Retinal pigment epithelial cell (primary cell): ENCODE results near the gene SNRPA1.

Source experiments
- DNase-seq: peaks from one replicate; pipeline ENCODE4 v3.0.0-alpha.2; 2010; ENCODE audit warnings: low read depth
- H3K4me3 ChIP-seq: 2 replicates; pipeline ENCODE4 v1.5.1; 2011; ENCODE audit warnings: mild to moderate bottlenecking, low read length, control low read depth, moderate library complexity
- TF ChIP-seq, protein P1 (sequence below): conservative IDR thresholded peaks from 2 replicates; pipeline ENCODE4 v1.5.1; 2011; ENCODE audit warnings: low read depth, low read length, control low read depth, inconsistent platforms

The SNRPA1 gene

DNA sequence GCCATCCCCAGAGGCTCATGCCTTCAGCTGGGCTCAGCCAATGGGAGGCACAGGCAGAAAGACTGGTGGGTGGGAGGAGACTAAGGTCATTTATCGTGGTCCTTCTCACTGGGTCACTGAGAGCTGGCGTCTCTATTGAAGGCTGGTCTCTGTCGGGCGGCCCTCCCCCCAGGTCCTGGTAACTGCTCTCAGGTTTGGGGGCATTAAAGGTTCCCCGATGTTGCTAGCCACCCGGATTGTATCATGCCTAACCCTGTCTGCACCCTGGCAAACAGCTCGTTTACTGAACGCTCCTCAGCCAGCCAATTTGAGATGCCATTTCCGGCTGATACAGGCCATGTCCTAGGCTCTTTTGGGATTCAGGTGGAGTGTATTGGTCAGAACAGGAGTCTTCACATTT is 28.3 kb downstream of the SNRPA1 start:
- DNase-seq: no peak
- no peak overlapping the region for H3K4me3 ChIP-seq
- TF ChIP-seq, protein P1, sequence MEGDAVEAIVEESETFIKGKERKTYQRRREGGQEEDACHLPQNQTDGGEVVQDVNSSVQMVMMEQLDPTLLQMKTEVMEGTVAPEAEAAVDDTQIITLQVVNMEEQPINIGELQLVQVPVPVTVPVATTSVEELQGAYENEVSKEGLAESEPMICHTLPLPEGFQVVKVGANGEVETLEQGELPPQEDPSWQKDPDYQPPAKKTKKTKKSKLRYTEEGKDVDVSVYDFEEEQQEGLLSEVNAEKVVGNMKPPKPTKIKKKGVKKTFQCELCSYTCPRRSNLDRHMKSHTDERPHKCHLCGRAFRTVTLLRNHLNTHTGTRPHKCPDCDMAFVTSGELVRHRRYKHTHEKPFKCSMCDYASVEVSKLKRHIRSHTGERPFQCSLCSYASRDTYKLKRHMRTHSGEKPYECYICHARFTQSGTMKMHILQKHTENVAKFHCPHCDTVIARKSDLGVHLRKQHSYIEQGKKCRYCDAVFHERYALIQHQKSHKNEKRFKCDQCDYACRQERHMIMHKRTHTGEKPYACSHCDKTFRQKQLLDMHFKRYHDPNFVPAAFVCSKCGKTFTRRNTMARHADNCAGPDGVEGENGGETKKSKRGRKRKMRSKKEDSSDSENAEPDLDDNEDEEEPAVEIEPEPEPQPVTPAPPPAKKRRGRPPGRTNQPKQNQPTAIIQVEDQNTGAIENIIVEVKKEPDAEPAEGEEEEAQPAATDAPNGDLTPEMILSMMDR: no peak

DNA sequence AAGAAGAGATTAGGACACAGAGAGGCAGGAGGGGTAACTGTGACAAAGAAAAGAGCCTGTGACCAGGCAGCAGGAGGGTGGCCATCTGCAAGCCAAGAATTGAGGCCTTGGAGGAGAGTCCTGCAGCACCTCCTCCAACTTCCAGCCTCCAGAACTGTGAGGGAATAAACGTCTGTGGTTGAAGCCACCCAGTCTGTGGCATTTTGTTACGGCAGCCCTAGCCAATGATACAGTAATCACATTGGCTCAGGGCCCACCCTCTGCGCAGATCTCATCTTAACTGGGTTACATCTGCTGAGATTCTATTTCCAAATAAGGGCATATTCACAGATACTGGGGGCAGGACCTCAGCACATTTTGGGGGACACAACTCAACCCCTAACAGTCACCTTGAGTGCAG is 29.0 kb downstream of the SNRPA1 start:
- TF ChIP-seq, protein P1: no peak

DNA sequence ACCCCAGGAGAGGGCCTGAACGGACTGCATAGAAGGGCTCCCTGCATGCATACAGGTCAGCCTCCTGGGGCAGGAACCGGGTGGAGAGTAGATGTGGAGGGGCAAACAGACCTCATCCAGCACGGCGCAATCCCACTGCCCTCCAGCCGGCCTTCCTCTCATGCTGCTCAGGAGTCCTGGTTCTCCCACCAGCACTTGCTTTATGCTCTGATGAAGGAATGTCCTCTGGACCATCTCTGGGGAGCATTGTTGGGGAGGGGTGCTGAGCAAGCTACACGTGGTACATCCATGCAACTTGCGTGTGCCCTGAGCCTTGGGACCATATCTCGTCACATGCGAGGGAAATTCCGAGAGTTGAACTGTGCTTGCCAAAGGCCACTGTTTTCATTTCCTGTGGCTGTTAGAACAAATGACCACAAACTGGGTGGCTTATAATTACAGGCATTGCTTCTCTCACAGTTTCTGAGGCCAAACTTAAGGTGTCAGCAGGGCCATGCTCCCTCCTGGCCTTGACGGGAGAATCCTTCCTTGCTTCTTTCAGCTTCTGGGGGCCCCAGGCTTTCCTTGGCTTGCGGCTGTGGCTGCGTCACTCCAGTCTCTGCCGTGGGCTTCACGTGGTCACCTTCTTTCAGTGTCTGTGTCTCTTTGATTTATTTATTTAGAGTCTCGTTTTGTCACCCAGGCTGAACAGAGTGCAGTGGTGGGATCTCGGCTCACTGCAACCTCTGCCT is 30.0 kb downstream of the SNRPA1 start:
- DNase-seq: no peak
- TF ChIP-seq, protein P1: no peak
- H3K4me3 ChIP-seq: no peak overlapping the region

More for the DNA sequence above, 29.0 kb downstream of the SNRPA1 start:
- DNase-seq: no peak
- no peak overlapping the region for H3K4me3 ChIP-seq

DNA sequence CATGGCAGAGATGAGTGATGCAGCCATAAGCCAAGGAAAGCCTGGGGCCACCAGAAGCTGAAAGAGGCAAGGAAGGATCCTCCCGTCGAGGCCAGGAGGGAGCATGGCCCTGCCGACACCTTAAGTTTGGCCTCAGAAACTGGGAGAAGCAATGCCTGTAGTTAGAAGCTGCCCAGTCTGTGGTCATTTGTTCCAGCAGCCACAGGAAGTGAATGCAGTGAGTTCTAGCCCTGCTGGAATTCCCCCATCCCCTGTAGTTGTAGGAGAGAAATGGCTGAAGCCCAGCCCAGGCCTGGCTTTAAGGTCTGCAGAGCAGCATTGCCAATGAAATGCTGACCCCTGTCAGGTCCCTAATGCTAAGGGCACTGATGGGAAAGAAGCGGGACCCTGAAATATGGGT is 31.0 kb downstream of the SNRPA1 start:
- DNase-seq: no peak
- no peak overlapping the region for H3K4me3 ChIP-seq
- TF ChIP-seq, protein P1: no peak

DNA sequence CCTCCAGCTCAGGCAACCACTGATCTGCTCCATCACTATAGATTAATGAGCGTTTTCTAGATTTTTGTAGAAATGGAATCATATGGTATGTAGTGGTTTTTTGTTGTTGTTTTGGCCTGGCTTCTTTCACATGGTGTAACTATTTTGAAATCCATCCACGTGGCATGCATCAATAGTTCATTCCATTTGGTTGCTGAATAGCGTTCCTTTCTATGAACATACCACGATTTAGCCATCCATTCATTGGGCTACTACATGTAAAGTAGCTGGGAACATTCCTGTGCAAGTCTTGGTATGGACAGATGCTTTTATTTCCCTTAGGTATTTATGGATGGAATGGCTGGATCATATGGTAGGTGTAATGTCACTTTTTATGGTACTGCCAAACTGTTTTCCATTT is 32.5 kb downstream of the SNRPA1 start:
- DNase-seq: no peak
- H3K4me3 ChIP-seq: no peak overlapping the region
- TF ChIP-seq, protein P1: no peak

DNA sequence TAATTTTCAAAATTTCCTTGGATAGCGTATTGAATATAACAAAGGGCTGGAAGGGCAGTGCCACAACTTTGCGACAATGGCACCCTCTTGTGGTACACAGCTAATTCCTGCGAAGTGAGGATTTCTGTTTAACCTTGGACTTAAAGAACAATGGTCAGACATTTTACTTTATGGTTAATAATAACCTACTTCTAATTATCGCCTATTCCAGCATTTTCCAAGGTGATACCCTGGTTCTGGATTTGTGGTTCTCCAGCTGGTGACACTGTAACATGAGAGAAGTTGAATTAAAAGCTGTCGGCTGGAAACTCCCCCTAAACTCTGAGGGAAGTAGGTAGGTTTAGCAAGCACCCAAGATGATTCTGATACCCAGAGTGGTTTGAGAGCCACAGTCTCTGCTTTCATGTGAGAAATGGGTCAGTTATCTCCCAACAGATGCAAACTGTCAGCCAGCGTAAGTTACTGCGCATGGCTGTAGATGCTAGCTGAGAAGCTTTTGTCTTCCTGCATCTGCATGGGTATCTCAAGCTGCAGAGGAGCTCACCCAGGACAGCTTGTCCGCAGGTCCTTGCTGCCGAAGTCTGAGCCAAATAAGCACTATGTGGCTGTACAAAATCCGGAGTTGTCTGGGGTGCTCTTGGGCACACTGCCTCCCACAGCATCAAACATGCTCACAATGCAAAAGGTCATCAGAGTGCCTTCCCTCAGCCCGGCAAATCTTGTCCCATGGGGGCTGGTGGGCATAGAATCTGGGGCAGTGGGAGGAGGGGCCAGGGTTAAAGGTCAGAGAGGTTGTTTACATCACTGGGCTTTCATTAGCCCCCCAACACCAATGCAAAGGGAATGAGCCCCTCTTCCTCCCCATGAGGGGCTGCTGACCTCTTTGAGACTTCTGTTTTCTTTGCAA is 36.6 kb downstream of the SNRPA1 start:
- H3K4me3 ChIP-seq: no peak overlapping the region
- TF ChIP-seq, protein P1: peak; percentile 89
- peak; percentile 34 for DNase-seq
